Stomach (tissue), 4 donors: ENCODE results near the gene DDR1.

Experiments used
- CTCF ChIP-seq, 7 experiments: fragments of 450-650 bp in 4 of 7; fragments of 200-600 bp in 3 of 7; sonication (generic) in 3 of 7; IDR thresholded peaks; one replicate each; pipeline ENCODE4 v1.5.1; 2016 to 2019; ENCODE audit warnings: antibody characterized with exemption in 7 of 7, control low read depth in 2 of 7, mild to moderate bottlenecking in 1 of 7
- EP300 ChIP-seq: sonication (generic); formaldehyde crosslinking; IDR thresholded peaks from one replicate; pipeline ENCODE4 v1.6.1; 2017; ENCODE audit warnings: antibody characterized with exemption

- TF ChIP-seq EP300, result no peak
- no peak for TF ChIP-seq CTCF (IDR thresholded peaks at IDR 0.05)
Observed at GRCh38 chr6:30884521-30885480, 482 bp downstream of the DDR1 start.
